ENCODE measurements around the gene CCNDBP1.
"Not testable (repeated sequence)": the region's sequence is repeated elsewhere in the genome, so short reads cannot be mapped to it uniquely, and the experiment has no call there.

CCNDBP1 gene

GRCh38 chr15:43183270-43183669, 1.9 kb upstream of the CCNDBP1 start:
- no peak for DNase-seq
- H3K36me3 Mint-ChIP-seq (ENCODE audit: low read depth): peaks cover 20% of the 10 kb centered on the region
- H3K27me3 Mint-ChIP-seq: no peaks in the 10 kb centered on the region
- peaks cover 27% of the 10 kb centered on the region for H3K4me1 Mint-ChIP-seq (ENCODE audit: low read depth)
- H3K27ac Mint-ChIP-seq: peak overlapping the region; percentile 24
- no peaks in the 10 kb centered on the region for H3K9me3 Mint-ChIP-seq
- H3K4me3 Mint-ChIP-seq: no peak overlapping the region

- Mint-ChIP-seq H3K36me3 (ENCODE audit: low read depth) (peaks cover 30% of the 10 kb centered on the region), H3K4me3 (peak overlapping the region; percentile 92), H3K9me3 (no peaks in the 10 kb centered on the region), H3K27me3 (no peaks in the 10 kb centered on the region), H3K4me1 (ENCODE audit: low read depth) (peaks cover 37% of the 10 kb centered on the region), H3K27ac (peak overlapping the region; percentile 96)
- no peak for DNase-seq
These were observed 637 bp upstream of the CCNDBP1 start for GRCh38 chr15:43184407-43185124.

GRCh38 chr15:43186003-43186353, 775 bp downstream of the CCNDBP1 start:
- no peaks in the 10 kb centered on the region for H3K27me3 Mint-ChIP-seq
- H3K27ac Mint-ChIP-seq: peak overlapping the region; percentile 96
- DNase-seq: no peak
- peaks cover 39% of the 10 kb centered on the region for H3K4me1 Mint-ChIP-seq (ENCODE audit: low read depth)
- peak overlapping the region; percentile 92 for H3K4me3 Mint-ChIP-seq
- H3K36me3 Mint-ChIP-seq (ENCODE audit: low read depth): peaks cover 42% of the 10 kb centered on the region
- H3K9me3 Mint-ChIP-seq: no peaks in the 10 kb centered on the region

GRCh38 chr15:43187544-43188155, 2.4 kb downstream of the CCNDBP1 start:
- Mint-ChIP-seq H3K36me3 (ENCODE audit: low read depth) (peaks cover 51% of the 10 kb centered on the region), H3K4me3 (peak overlapping the region; percentile 32), H3K9me3 (no peaks in the 10 kb centered on the region), H3K27ac (peak overlapping the region; percentile 31), H3K4me1 (ENCODE audit: low read depth) (peaks cover 42% of the 10 kb centered on the region), H3K27me3 (no peaks in the 10 kb centered on the region)
- DNase-seq: no peak

- H3K4me1 Mint-ChIP-seq (ENCODE audit: low read depth): peaks cover 42% of the 10 kb centered on the region
- no peak overlapping the region for H3K4me3 Mint-ChIP-seq
- H3K27me3 Mint-ChIP-seq: no peaks in the 10 kb centered on the region
- H3K27ac Mint-ChIP-seq: peak overlapping the region; percentile 34
- no peaks in the 10 kb centered on the region for H3K9me3 Mint-ChIP-seq
- DNase-seq: no peak
- H3K36me3 Mint-ChIP-seq (ENCODE audit: low read depth): peaks cover 62% of the 10 kb centered on the region
These were observed 4.1 kb downstream of the CCNDBP1 start for GRCh38 chr15:43189296-43189695.

- Mint-ChIP-seq H3K9me3 (no peaks in the 10 kb centered on the region), H3K4me1 (ENCODE audit: low read depth) (peaks cover 38% of the 10 kb centered on the region), H3K36me3 (ENCODE audit: low read depth) (peaks cover 71% of the 10 kb centered on the region), H3K4me3 (no peak overlapping the region), H3K27me3 (no peaks in the 10 kb centered on the region), H3K27ac (no peak overlapping the region)
- DNase-seq: no peak
These were observed 5.0 kb downstream of the CCNDBP1 start for GRCh38 chr15:43190178-43190577.

- DNase-seq: no peak
- Mint-ChIP-seq H3K4me1 (ENCODE audit: low read depth) (peaks cover 13% of the 10 kb centered on the region), H3K4me3 (no peak overlapping the region), H3K27me3 (no peaks in the 10 kb centered on the region), H3K27ac (no peak overlapping the region), H3K9me3 (peaks cover 2% of the 10 kb centered on the region), H3K36me3 (ENCODE audit: low read depth) (peaks cover 87% of the 10 kb centered on the region)
These were observed 8.5 kb downstream of the CCNDBP1 start for GRCh38 chr15:43193710-43194109.

GRCh38 chr15:43194795-43195194, 9.6 kb downstream of the CCNDBP1 start:
- H3K4me1 Mint-ChIP-seq (ENCODE audit: low read depth): peaks cover 7% of the 10 kb centered on the region
- DNase-seq: no peak
- H3K4me3 Mint-ChIP-seq: no peak overlapping the region
- no peak overlapping the region for H3K27ac Mint-ChIP-seq
- peaks cover 83% of the 10 kb centered on the region for H3K36me3 Mint-ChIP-seq (ENCODE audit: low read depth)
- H3K9me3 Mint-ChIP-seq: peaks cover 2% of the 10 kb centered on the region
- no peaks in the 10 kb centered on the region for H3K27me3 Mint-ChIP-seq

GRCh38 chr15:43196760-43197548, 11.8 kb downstream of the CCNDBP1 start:
- Mint-ChIP-seq H3K4me1 (ENCODE audit: low read depth) (peaks cover 7% of the 10 kb centered on the region), H3K27me3 (no peaks in the 10 kb centered on the region), H3K4me3 (no peak overlapping the region), H3K27ac (no peak overlapping the region), H3K9me3 (peaks cover 2% of the 10 kb centered on the region), H3K36me3 (ENCODE audit: low read depth) (peaks cover 63% of the 10 kb centered on the region)
- no peak for DNase-seq

- H3K27ac Mint-ChIP-seq; H3K4me3 Mint-ChIP-seq; DNase-seq; H3K27me3 Mint-ChIP-seq; H3K9me3 Mint-ChIP-seq; H3K4me1 Mint-ChIP-seq (ENCODE audit: low read depth): not testable (repeated sequence)
- peaks cover 55% of the 10 kb centered on the region for H3K36me3 Mint-ChIP-seq (ENCODE audit: low read depth)
These were observed 12.6 kb downstream of the CCNDBP1 start for GRCh38 chr15:43197773-43198172.

- not testable (repeated sequence) for H3K27ac Mint-ChIP-seq; H3K27me3 Mint-ChIP-seq; H3K4me3 Mint-ChIP-seq; H3K9me3 Mint-ChIP-seq; H3K4me1 Mint-ChIP-seq (ENCODE audit: low read depth); DNase-seq
- H3K36me3 Mint-ChIP-seq (ENCODE audit: low read depth): peaks cover 47% of the 10 kb centered on the region
These were observed 13.4 kb downstream of the CCNDBP1 start for GRCh38 chr15:43198556-43198955.

- peaks cover 2% of the 10 kb centered on the region for H3K9me3 Mint-ChIP-seq
- H3K27me3 Mint-ChIP-seq: no peaks in the 10 kb centered on the region
- DNase-seq: no peak
- H3K4me1 Mint-ChIP-seq (ENCODE audit: low read depth): peaks cover 5% of the 10 kb centered on the region
- peaks cover 45% of the 10 kb centered on the region for H3K36me3 Mint-ChIP-seq (ENCODE audit: low read depth)
- H3K4me3 Mint-ChIP-seq: no peak overlapping the region
- H3K27ac Mint-ChIP-seq: no peak overlapping the region
These were observed 13.8 kb downstream of the CCNDBP1 start for GRCh38 chr15:43198992-43199391.

- Mint-ChIP-seq H3K4me1 (ENCODE audit: low read depth) (peaks cover 10% of the 10 kb centered on the region), H3K27me3 (no peaks in the 10 kb centered on the region)
These were observed 14.8 kb downstream of the CCNDBP1 start for GRCh38 chr15:43199945-43200488.

GRCh38 chr15:43204016-43204901, 19.1 kb downstream of the CCNDBP1 start:
- no peak overlapping the region for H3K27ac Mint-ChIP-seq
- H3K4me1 Mint-ChIP-seq (ENCODE audit: low read depth): peaks cover 10% of the 10 kb centered on the region
- peaks cover 2% of the 10 kb centered on the region for H3K36me3 Mint-ChIP-seq (ENCODE audit: low read depth)
- H3K4me3 Mint-ChIP-seq: no peak overlapping the region
- DNase-seq: peak; percentile 59
- H3K27me3 Mint-ChIP-seq: peaks cover 10% of the 10 kb centered on the region
- no peaks in the 10 kb centered on the region for H3K9me3 Mint-ChIP-seq

More at GRCh38 chr15:43199945-43200488, 14.8 kb downstream of the CCNDBP1 start:
- no peak for DNase-seq
- Mint-ChIP-seq H3K9me3 (peaks cover 2% of the 10 kb centered on the region), H3K27ac (no peak overlapping the region), H3K36me3 (ENCODE audit: low read depth) (peaks cover 36% of the 10 kb centered on the region), H3K4me3 (no peak overlapping the region)
